Neural cell (in vitro differentiated cells): ENCODE measurements around the gene C1orf50. TPM values are rescaled to one million over a fixed set of nuclear protein-coding genes. Genes with fewer than 3 reads are reported as not detected.

Experiments used
- H2AFZ ChIP-seq: fragments of 200-600, 300-800 bp; sonication (generic), shearing (Covaris generic); 2 replicates; pipeline ENCODE4 v1.6.0; 2014; ENCODE audit warnings: low read depth, mild to moderate bottlenecking, antibody characterized with exemption, low read length, moderate library complexity
- H3F3A ChIP-seq: fragments of 200-600 bp; shearing (Covaris generic); 2 replicates; pipeline ENCODE4 v1.6.1; 2016; ENCODE audit warnings: mild to moderate bottlenecking, moderate library complexity, mixed read lengths, antibody characterized with exemption, low read length; ENCODE audit not compliant: insufficient read depth, poor library complexity, severe bottlenecking
- H3K27ac ChIP-seq: fragments of 200-600, 300-800 bp; sonication (generic), shearing (Covaris generic); 2 replicates; pipeline ENCODE4 v1.5.1; 2014; ENCODE audit warnings: mild to moderate bottlenecking, low read length, moderate library complexity
- H3K27me3 ChIP-seq: fragments of 300-800, 200-600 bp; sonication (generic), shearing (Covaris generic); 2 replicates; pipeline ENCODE4 v1.6.0; 2014; ENCODE audit warnings: mild to moderate bottlenecking, low read depth, low read length, moderate library complexity; ENCODE audit not compliant: insufficient read depth
- H3K36me3 ChIP-seq: fragments of 300-800, 200-600 bp; sonication (generic), shearing (Covaris generic); 2 replicates; pipeline ENCODE4 v1.5.1; 2014; ENCODE audit warnings: mild to moderate bottlenecking, antibody characterized with exemption, low read length, moderate library complexity; ENCODE audit not compliant: insufficient read depth
- H3K4me2 ChIP-seq: fragments of 300-800, 200-600 bp; sonication (generic), shearing (Covaris generic); 2 replicates; pipeline ENCODE4 v1.6.0; 2014; ENCODE audit warnings: mild to moderate bottlenecking, low read length
- H3K4me3 ChIP-seq: fragments of 300-800, 200-600 bp; sonication (generic), shearing (Covaris generic); 2 replicates; pipeline ENCODE4 v1.5.1; 2014; ENCODE audit warnings: mild to moderate bottlenecking, low read length, moderate library complexity
- H3K79me2 ChIP-seq: fragments of 200-600 bp; shearing (Covaris generic); replicated peaks from 2 replicates; pipeline ENCODE4 v1.6.0; 2014; ENCODE audit warnings: mild to moderate bottlenecking, low read length, moderate library complexity; ENCODE audit not compliant: insufficient read depth
- H3K9ac ChIP-seq: fragments of 300-800, 200-600 bp; sonication (generic), shearing (Covaris generic); 2 replicates; pipeline ENCODE4 v1.6.1; 2016; ENCODE audit warnings: mild to moderate bottlenecking, low read length, mixed read lengths
- H3K9me2 ChIP-seq: fragments of 200-600 bp; shearing (Covaris generic); 2 replicates; pipeline ENCODE4 v1.6.1; 2016; ENCODE audit warnings: mild to moderate bottlenecking, low read length, mixed read lengths; ENCODE audit not compliant: insufficient read depth
- H3K9me3 ChIP-seq: fragments of 200-600, 300-800 bp; sonication (generic), shearing (Covaris generic); 2 replicates; pipeline ENCODE4 v1.6.1; 2016; ENCODE audit warnings: mild to moderate bottlenecking, mixed run types, low read length, moderate library complexity, mixed read lengths
- H4K20me1 ChIP-seq: fragments of 200-600 bp; shearing (Covaris generic); 2 replicates; pipeline ENCODE4 v1.6.1; 2016; ENCODE audit warnings: mild to moderate bottlenecking, mixed run types; ENCODE audit not compliant: insufficient read depth
- CTCF ChIP-seq: fragments of 450-650 bp; IDR thresholded peaks from 2 replicates; pipeline ENCODE4 v1.5.1; 2014; ENCODE audit warnings: antibody characterized with exemption, mild to moderate bottlenecking, moderate library complexity; ENCODE audit not compliant: poor library complexity, severe bottlenecking
- EP300 ChIP-seq: fragments of 450-650 bp; conservative IDR thresholded peaks from 2 replicates; pipeline ENCODE4 v1.6.1; 2014; ENCODE audit warnings: antibody characterized with exemption, mild to moderate bottlenecking, moderate library complexity; ENCODE audit not compliant: poor library complexity, severe bottlenecking
- EZH2 ChIP-seq: fragments of 200-600, 300-800 bp; shearing (Covaris generic), sonication (generic); IDR thresholded peaks from 2 replicates; pipeline ENCODE4 v1.6.1; 2014; ENCODE audit warnings: antibody characterized with exemption, low read length, borderline replicate concordance, mild to moderate bottlenecking; ENCODE audit not compliant: insufficient read depth, poor library complexity, severe bottlenecking
- MXI1 ChIP-seq: fragments of 450-650 bp; conservative IDR thresholded peaks from 2 replicates; pipeline ENCODE4 v1.6.1; 2014; ENCODE audit warnings: antibody characterized with exemption, mild to moderate bottlenecking; ENCODE audit not compliant: poor library complexity, severe bottlenecking
- POLR2AphosphoS5 ChIP-seq: IDR thresholded peaks from 2 replicates; pipeline ENCODE4 v1.6.1; 2012
- SMC3 ChIP-seq: fragments of 450-650 bp; conservative IDR thresholded peaks from 2 replicates; pipeline ENCODE4 v1.6.1; 2014; ENCODE audit warnings: antibody characterized with exemption, mild to moderate bottlenecking, moderate library complexity; ENCODE audit not compliant: poor library complexity
- TAF1 ChIP-seq: IDR thresholded peaks from 2 replicates; pipeline ENCODE4 v1.6.1; 2012; ENCODE audit warnings: low read depth
- polyA plus RNA-seq: library from polyadenylated mRNA; depleted of rRNA; stranded (reverse); fragments of >200 nt; gene quantifications from 2 replicates; pipeline ENCODE4 v1.2.3, GENCODE V29; 2014
- TF ChIP-seq, protein P1 (sequence below): IDR thresholded peaks from 2 replicates; pipeline ENCODE4 v1.6.1; 2012; ENCODE audit warnings: borderline replicate concordance

The C1orf50 gene
- polyA plus RNA-seq, 1 donor from 2014 or later: 26.7 TPM

- Histone ChIP-seq H3K36me3 (no peaks in the 10 kb centered on the region), H3F3A (no peaks in the 10 kb centered on the region), H4K20me1 (no peaks in the 10 kb centered on the region), H3K4me2 (no peak overlapping the region), H3K4me3 (no peak overlapping the region), H3K9me3 (no peaks in the 10 kb centered on the region), H3K27ac (no peak overlapping the region), H3K9me2 (no peaks in the 10 kb centered on the region), H3K27me3 (no peaks in the 10 kb centered on the region), H3K79me2 (no peaks in the 10 kb centered on the region), H2AFZ (no peak overlapping the region), H3K9ac (no peak overlapping the region)
- TF ChIP-seq, protein P1, sequence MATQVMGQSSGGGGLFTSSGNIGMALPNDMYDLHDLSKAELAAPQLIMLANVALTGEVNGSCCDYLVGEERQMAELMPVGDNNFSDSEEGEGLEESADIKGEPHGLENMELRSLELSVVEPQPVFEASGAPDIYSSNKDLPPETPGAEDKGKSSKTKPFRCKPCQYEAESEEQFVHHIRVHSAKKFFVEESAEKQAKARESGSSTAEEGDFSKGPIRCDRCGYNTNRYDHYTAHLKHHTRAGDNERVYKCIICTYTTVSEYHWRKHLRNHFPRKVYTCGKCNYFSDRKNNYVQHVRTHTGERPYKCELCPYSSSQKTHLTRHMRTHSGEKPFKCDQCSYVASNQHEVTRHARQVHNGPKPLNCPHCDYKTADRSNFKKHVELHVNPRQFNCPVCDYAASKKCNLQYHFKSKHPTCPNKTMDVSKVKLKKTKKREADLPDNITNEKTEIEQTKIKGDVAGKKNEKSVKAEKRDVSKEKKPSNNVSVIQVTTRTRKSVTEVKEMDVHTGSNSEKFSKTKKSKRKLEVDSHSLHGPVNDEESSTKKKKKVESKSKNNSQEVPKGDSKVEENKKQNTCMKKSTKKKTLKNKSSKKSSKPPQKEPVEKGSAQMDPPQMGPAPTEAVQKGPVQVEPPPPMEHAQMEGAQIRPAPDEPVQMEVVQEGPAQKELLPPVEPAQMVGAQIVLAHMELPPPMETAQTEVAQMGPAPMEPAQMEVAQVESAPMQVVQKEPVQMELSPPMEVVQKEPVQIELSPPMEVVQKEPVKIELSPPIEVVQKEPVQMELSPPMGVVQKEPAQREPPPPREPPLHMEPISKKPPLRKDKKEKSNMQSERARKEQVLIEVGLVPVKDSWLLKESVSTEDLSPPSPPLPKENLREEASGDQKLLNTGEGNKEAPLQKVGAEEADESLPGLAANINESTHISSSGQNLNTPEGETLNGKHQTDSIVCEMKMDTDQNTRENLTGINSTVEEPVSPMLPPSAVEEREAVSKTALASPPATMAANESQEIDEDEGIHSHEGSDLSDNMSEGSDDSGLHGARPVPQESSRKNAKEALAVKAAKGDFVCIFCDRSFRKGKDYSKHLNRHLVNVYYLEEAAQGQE: no peak
- no peak for TF ChIP-seq MXI1
- TF ChIP-seq POLR2AphosphoS5: no peak
- no peak for TF ChIP-seq TAF1
These were observed 30.9 kb upstream of the C1orf50 start for GRCh38 chr1:42736152-42736551.

DNA sequence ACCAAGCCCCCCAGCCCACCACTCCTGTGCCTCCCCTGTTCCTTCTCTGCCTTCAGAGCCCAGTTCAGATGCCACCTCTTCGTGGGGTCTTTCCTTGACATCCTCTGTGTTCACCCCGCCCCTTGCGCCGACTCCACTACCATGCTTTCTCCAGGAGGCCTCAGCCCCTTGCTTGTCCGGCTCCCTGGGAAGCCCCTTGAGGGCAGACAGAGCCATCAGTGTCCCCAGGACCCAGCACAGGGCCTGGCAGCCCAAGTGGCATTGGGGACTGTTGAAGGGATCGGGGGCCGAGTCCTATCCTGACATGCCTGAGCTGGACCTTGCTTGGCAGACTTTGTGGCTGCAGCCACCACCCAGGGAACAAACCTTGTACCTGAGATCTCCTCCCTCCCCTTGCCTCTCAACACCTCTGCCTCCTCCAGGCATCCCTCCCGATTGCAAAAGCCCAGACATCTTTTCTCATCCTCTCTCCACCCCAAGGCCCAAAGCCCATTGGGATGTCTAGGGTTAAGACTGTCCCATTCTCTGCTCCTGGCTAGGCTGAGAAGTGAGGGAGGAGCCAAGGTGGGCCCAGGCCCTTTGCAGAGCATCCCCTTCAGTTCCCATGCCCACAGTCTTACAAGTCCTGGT lies 30.4 kb upstream of the C1orf50 start:
- H3K9me2 ChIP-seq: no peaks in the 10 kb centered on the region
- H3F3A ChIP-seq: no peaks in the 10 kb centered on the region
- H3K79me2 ChIP-seq: no peaks in the 10 kb centered on the region
- no peaks in the 10 kb centered on the region for H3K36me3 ChIP-seq
- H3K9ac ChIP-seq: no peak overlapping the region
- H3K4me2 ChIP-seq: no peak overlapping the region
- no peak overlapping the region for H2AFZ ChIP-seq
- no peaks in the 10 kb centered on the region for H3K9me3 ChIP-seq
- no peaks in the 10 kb centered on the region for H3K27me3 ChIP-seq
- TF ChIP-seq POLR2AphosphoS5 (no peak), TAF1 (no peak), SMC3 (no peak), EP300 (no peak)
- TF ChIP-seq, protein P1: no peak
- H4K20me1 ChIP-seq: no peaks in the 10 kb centered on the region
- H3K27ac ChIP-seq: no peak overlapping the region
- H3K4me3 ChIP-seq: no peak overlapping the region

DNA sequence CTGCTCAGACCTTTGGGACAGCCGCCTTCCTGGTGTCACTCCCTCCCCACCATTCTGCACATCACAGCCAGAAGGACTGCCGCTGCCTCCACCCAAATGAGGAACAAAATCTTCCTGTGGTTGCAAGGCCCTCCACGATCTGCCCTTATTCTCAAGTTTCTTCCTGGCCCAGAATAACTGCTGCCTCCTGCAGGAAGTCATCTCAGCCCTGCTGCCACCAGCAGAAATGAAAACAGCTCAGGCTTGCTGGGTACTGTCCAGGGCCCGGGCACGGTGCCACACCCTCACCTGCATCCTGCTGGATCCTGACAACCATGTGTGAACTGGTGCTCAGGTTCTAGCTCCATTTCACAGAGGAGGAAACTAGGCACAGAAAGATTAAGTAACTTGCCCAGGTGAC lies 29.8 kb upstream of the C1orf50 start:
- Histone ChIP-seq H3K79me2 (no peaks in the 10 kb centered on the region), H3K9me2 (no peaks in the 10 kb centered on the region), H2AFZ (no peak overlapping the region), H4K20me1 (no peaks in the 10 kb centered on the region), H3K27me3 (no peaks in the 10 kb centered on the region), H3K9ac (no peak overlapping the region), H3K36me3 (no peaks in the 10 kb centered on the region), H3K4me3 (no peak overlapping the region), H3K9me3 (no peaks in the 10 kb centered on the region), H3K27ac (no peak overlapping the region), H3F3A (no peaks in the 10 kb centered on the region), H3K4me2 (no peak overlapping the region)
- TF ChIP-seq EZH2 (no peak), CTCF (no peak), MXI1 (no peak), POLR2AphosphoS5 (no peak), SMC3 (no peak), TAF1 (no peak), EP300 (no peak)
- TF ChIP-seq, protein P1: no peak
